Activated naive CD4-positive, alpha-beta T cell treated with anti-CD3 and anti-CD28 coated beads, Interleukin-2, amount 50 U/mL, for 24 hours (primary cell): ENCODE measurements around the gene ITGA3.

Experiments used
- H3K27ac Mint-ChIP-seq: one replicate; pipeline ENCODE4 v1.8.0; 2021; ENCODE audit warnings: mild to moderate bottlenecking, mixed read lengths
- H3K27me3 Mint-ChIP-seq: one replicate; pipeline ENCODE4 v1.8.0; 2021; ENCODE audit warnings: mixed read lengths
- H3K36me3 Mint-ChIP-seq: one replicate; pipeline ENCODE4 v1.8.0; 2021; ENCODE audit warnings: mixed read lengths
- H3K4me1 Mint-ChIP-seq: one replicate; pipeline ENCODE4 v1.8.0; 2021; ENCODE audit warnings: mixed read lengths
- H3K4me3 Mint-ChIP-seq: one replicate; pipeline ENCODE4 v1.8.0; 2021; ENCODE audit warnings: mild to moderate bottlenecking, mixed read lengths
- H3K9me3 Mint-ChIP-seq: one replicate; pipeline ENCODE4 v1.8.0; 2021; ENCODE audit warnings: mixed read lengths

ITGA3 gene

DNA sequence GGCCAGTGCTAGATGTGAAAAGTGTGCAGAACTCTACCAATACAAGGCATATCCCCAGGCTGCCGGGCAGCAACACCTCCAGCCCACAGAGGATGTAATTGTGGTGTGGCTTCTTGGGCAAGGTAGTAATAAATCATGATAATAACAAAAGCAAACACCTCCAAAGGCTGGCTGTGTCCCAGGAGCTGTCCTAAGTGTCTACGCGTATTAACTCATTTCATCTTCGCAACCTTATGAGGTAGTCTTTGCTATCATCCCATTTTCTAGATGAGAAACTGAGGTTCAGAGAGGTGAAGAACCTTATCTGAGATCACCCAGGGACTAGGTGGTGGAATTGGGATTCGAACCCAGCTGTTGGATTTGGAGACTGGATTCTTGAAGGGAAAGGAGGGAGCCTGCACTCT lies 44.6 kb downstream of the ITGA3 start:
- Mint-ChIP-seq H3K4me1 (peaks cover 27% of the 10 kb centered on the region), H3K27me3 (no peaks in the 10 kb centered on the region), H3K27ac (no peak overlapping the region), H3K36me3 (no peaks in the 10 kb centered on the region), H3K4me3 (no peak overlapping the region), H3K9me3 (no peaks in the 10 kb centered on the region)

DNA sequence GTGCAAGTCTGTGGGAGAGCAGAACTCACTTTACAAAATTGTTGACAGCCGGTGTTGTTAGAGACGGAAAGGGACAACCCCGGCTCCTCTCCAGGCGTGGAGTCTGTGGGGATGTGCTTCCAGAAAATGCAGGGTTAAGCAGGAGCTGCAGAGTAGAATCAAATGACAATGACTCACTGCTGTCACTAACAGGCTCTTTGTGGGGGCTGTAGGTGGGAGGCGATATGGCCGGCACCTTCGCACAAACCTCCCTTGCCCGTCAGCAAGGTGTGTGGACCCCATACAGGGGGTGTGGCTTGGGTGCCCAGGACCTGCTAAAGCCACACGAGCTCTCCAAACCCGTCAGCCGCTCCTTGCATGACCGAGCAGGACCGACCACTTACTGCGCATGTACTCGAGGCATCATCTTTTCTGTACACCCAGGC lies 45.0 kb downstream of the ITGA3 start:
- no peaks in the 10 kb centered on the region for H3K9me3 Mint-ChIP-seq
- peaks cover 23% of the 10 kb centered on the region for H3K4me1 Mint-ChIP-seq
- no peak overlapping the region for H3K4me3 Mint-ChIP-seq
- no peak overlapping the region for H3K27ac Mint-ChIP-seq
- no peaks in the 10 kb centered on the region for H3K36me3 Mint-ChIP-seq
- H3K27me3 Mint-ChIP-seq = no peaks in the 10 kb centered on the region

DNA sequence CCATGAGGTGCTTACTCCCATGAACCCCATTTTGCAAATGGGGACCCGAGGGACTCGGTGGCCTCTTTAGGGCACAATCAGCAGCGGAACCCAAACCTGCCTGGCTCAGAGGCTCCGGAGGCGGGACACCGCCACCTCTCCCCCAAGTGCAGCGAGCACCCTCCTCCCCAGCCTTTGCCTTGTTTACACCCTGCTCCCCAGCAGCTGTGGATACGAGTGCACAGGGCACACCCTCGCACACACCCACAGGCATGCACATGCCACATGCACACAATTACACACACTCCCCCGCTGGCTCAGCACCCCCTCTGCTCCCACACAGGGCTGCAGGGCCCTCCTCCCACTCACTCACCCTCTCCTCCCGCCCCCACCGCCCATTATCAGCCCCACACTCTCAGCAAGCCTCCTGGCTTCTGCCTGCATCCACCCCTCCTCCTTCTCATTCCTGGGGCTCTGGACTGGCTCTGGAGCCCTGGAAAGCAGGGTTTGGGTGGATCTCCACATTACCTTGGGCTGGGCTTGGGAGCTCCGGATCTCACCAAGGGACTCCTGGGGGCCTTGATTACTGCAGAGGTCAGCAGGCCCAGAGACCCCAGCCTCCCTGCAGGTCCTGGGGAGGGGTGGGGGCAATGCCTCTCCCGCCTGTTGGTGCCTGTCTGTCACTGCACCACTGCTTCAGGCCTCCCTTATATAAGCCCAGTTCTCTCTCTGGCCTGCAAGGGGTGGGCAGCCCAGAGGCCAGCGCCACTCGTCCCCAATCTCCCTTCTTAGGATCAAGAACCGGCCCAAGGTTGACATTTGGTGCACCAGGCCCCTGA lies 45.6 kb downstream of the ITGA3 start:
- Mint-ChIP-seq H3K4me1 (peaks cover 17% of the 10 kb centered on the region), H3K4me3 (no peak overlapping the region), H3K27ac (no peak overlapping the region), H3K9me3 (no peaks in the 10 kb centered on the region), H3K36me3 (no peaks in the 10 kb centered on the region), H3K27me3 (no peaks in the 10 kb centered on the region)

DNA sequence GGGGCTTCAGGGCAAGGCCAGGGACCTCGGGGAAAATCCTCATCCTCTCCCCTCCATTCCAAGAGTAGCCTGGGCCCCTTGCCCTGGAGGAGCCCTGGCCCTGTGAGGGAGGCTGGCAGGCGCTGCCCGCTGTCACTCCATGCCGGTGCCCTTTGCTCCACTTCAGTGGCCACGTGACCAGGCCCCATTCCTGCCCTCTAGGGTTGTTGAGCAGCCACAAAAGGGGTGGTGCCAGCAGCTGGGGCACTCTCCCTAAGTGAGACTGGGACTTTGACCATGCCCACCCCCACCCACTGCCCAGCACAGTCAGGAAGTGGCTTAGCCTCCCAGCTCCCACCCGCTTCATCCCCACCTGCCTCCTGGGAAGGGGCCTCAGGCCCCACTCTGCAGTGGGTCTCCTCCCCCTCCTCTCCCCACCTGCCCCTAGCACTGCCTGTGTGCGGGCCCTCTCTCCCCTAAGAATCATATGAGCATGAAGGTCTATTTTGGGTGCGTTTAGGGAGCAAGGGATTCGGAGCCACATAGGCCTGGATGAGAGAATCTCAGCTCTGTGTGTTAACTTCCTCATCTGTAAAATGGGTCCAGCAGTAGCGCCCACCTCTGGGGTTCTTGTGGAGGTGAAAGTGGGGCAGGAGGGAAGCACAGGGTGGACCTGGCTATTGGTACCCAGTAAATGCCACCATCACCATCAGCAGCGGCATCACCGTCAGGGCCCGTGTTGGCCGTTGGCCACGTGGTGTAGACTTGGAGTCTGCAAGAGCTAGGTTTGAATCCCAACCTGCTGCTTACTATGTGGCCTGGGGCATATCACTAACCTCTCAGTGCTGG lies 46.5 kb downstream of the ITGA3 start:
- no peak overlapping the region for H3K27ac Mint-ChIP-seq

DNA sequence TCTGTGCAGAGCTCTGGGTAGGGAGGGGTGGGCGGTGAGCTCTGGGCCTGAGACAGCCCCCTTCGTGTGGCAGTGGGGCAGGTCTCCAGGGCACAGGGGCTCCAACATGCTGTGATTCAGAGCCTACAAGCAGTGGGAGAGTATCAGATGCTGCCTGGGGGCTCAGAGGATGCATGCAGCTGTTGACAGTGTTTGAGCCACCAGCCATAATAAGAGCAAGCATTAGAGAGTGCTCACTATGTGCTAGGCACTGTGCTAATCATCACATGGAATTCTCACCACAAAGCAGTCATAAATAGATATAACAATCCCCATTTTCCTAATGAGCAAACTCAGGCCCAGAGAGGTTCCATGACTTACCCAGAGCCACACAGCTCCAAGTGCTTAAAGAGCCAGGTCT lies 47.3 kb downstream of the ITGA3 start:
- Mint-ChIP-seq H3K9me3 (no peaks in the 10 kb centered on the region), H3K4me3 (no peak overlapping the region), H3K4me1 (peaks cover 13% of the 10 kb centered on the region), H3K27me3 (no peaks in the 10 kb centered on the region), H3K36me3 (no peaks in the 10 kb centered on the region), H3K27ac (no peak overlapping the region)

More for the DNA sequence above, 46.5 kb downstream of the ITGA3 start:
- no peaks in the 10 kb centered on the region for H3K27me3 Mint-ChIP-seq
- H3K36me3 Mint-ChIP-seq = no peaks in the 10 kb centered on the region
- peaks cover 13% of the 10 kb centered on the region for H3K4me1 Mint-ChIP-seq
- no peak overlapping the region for H3K4me3 Mint-ChIP-seq
- H3K9me3 Mint-ChIP-seq = no peaks in the 10 kb centered on the region

DNA sequence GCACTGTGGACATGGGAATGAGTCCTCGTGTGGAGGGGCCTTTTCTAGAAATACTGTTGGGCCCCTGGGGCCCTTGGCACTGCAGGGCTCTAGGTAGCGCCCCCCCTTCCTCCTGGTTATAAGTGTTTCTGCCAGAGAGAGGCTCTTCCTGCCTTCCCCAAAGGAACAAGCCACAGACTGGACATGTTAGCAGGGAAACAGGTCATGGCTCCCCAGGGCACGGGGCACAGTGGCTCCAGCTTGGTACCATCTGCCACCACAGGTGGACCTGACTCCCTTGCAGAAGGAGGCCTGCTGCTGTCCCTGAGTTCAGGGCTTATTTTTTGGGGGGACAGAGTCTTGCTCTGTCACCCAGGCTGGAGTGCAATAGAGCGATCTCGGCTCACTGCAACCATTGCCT lies 48.0 kb downstream of the ITGA3 start:
- Mint-ChIP-seq H3K36me3 (no peaks in the 10 kb centered on the region), H3K4me3 (no peak overlapping the region), H3K9me3 (no peaks in the 10 kb centered on the region), H3K27ac (no peak overlapping the region), H3K4me1 (peaks cover 9% of the 10 kb centered on the region), H3K27me3 (no peaks in the 10 kb centered on the region)

DNA sequence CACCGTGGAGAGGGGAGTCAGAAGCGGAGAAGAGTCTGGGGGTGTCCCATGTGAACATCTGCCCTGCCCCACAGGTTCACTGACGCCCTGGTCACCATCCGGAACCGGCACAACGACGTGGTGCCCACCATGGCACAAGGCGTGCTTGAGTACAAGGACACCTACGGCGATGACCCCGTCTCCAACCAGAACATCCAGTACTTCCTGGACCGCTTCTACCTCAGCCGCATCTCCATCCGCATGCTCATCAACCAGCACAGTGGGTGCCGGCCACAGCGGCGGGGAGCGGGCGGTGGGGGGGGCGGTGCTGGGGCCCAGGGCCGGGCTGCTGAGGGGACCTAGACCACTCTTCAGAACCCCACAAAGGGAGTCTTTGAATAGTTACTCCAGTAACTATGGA lies 49.9 kb downstream of the ITGA3 start:
- no peaks in the 10 kb centered on the region for H3K9me3 Mint-ChIP-seq
- no peaks in the 10 kb centered on the region for H3K4me1 Mint-ChIP-seq
- H3K4me3 Mint-ChIP-seq = no peak overlapping the region
- no peaks in the 10 kb centered on the region for H3K27me3 Mint-ChIP-seq
- H3K36me3 Mint-ChIP-seq = no peaks in the 10 kb centered on the region
- H3K27ac Mint-ChIP-seq = no peak overlapping the region

DNA sequence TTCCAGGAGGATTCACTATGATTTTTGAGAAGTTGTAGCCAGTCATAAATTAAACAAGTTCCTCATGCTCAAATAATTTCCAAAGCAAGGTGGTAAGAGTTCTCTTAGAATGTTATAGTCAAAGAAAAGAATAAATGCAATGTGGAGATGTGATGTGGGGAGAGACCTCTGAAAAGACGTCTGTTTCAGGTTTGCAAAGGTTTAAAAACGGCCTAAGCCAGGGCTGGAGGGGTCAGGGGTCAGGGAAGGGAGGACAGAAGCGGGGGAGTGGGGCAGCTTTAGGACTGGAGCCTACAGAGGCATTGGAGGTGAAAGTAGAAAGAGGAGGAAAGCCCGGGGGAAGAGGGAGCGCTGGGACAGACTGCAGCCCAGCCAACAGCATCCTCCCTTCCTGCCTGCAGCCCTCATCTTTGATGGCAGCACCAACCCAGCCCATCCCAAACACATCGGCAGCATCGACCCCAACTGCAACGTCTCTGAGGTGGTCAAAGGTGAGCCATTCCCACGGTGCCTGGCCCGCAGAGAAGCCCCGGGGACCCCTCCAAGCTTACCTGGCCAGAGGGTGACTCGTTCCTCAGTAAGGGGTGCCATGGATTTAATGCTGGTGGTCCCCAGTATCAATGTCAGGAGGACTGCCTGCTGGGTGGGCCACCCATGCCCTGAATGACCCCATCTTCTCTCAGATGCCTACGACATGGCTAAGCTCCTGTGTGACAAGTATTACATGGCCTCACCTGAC lies 50.7 kb downstream of the ITGA3 start:
- no peak overlapping the region for H3K27ac Mint-ChIP-seq
- H3K27me3 Mint-ChIP-seq = no peaks in the 10 kb centered on the region
- no peaks in the 10 kb centered on the region for H3K9me3 Mint-ChIP-seq
- H3K4me1 Mint-ChIP-seq = no peaks in the 10 kb centered on the region
- no peaks in the 10 kb centered on the region for H3K36me3 Mint-ChIP-seq
- H3K4me3 Mint-ChIP-seq = no peak overlapping the region

DNA sequence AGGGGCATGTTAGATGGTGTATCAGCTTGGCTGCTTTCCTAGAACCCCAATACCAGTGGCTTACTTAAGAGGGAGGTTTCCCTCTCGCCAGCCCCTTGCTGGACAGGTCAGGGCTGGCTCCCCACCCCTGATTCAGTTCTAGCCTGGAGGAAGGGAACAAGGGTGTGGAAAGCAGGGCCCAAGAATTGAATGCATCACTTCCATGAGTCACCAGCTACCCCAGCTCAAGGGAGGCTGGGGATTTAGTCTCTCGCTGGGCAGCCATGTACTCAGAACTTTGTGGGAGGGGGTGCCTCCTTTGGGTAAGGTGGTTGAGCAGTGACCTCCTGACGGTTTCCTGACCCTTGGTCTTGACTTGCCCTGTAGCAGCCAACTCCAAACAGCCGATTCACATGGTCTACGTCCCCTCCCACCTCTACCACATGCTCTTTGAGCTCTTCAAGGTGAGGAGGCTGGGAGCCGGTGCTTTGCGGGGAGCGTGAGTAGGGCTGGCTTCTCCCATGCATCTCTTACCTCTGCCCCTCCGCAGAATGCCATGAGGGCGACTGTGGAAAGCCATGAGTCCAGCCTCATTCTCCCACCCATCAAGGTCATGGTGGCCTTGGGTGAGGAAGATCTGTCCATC lies 52.0 kb downstream of the ITGA3 start:
- Mint-ChIP-seq H3K4me3 (no peak overlapping the region), H3K36me3 (no peaks in the 10 kb centered on the region), H3K9me3 (no peaks in the 10 kb centered on the region), H3K4me1 (no peaks in the 10 kb centered on the region), H3K27me3 (no peaks in the 10 kb centered on the region), H3K27ac (no peak overlapping the region)

DNA sequence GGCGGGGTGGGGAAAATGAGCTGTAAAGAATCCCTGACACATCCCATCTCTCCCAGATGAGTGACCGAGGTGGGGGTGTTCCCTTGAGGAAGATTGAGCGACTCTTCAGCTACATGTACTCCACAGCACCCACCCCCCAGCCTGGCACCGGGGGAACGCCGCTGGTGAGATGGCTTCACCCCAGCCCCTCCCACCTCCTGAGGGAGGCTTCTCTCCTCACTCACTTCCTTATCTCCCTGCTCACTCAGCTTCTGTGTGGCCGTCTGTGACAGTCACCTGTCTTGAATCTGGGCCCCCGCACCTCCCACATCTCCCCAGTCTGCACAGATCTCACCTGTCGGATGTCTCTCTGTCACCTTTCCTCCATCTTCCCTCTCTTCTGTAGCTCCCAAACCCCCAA lies 52.6 kb downstream of the ITGA3 start:
- Mint-ChIP-seq H3K27ac (no peak overlapping the region), H3K9me3 (no peaks in the 10 kb centered on the region), H3K36me3 (no peaks in the 10 kb centered on the region), H3K4me3 (no peak overlapping the region), H3K27me3 (no peaks in the 10 kb centered on the region), H3K4me1 (no peaks in the 10 kb centered on the region)

DNA sequence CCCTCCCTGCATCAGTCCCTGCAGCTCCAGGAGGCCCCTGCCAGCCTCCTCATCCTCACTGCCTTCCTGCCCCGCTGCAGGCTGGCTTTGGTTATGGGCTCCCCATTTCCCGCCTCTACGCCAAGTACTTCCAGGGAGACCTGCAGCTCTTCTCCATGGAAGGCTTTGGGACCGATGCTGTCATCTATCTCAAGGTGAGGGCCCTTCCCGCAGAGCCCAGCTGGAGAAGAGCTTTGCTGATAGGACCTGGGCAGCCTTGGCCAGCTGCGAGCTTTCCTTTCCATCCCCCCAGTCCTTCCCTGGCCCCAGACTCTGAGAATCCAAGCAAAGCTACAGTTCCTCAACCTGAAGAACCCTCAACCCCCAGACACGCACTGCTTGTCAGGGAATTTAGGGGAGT lies 53.3 kb downstream of the ITGA3 start:
- Mint-ChIP-seq H3K36me3 (no peaks in the 10 kb centered on the region), H3K4me1 (no peaks in the 10 kb centered on the region), H3K27me3 (no peaks in the 10 kb centered on the region), H3K4me3 (no peak overlapping the region), H3K9me3 (no peaks in the 10 kb centered on the region), H3K27ac (no peak overlapping the region)

DNA sequence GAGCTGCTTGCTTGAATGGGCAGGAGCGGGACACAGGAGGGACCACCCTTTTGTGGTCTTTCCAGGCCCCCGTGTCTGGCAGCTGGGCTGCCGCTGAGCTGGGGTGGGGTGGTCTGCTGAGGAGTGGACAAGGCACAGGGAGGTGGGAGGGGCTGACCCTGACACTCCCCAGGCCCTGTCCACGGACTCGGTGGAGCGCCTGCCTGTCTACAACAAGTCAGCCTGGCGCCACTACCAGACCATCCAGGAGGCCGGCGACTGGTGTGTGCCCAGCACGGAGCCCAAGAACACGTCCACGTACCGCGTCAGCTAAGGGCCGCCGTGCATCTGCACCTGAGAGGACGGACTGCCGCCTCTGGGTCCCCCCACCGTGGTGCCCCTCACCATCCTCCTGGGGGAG lies 53.9 kb downstream of the ITGA3 start:
- H3K9me3 Mint-ChIP-seq = no peaks in the 10 kb centered on the region
- H3K4me3 Mint-ChIP-seq = no peak overlapping the region
- H3K4me1 Mint-ChIP-seq = peaks cover under 1% of the 10 kb centered on the region
- H3K27me3 Mint-ChIP-seq = no peaks in the 10 kb centered on the region
- H3K36me3 Mint-ChIP-seq = no peaks in the 10 kb centered on the region
- no peak overlapping the region for H3K27ac Mint-ChIP-seq

DNA sequence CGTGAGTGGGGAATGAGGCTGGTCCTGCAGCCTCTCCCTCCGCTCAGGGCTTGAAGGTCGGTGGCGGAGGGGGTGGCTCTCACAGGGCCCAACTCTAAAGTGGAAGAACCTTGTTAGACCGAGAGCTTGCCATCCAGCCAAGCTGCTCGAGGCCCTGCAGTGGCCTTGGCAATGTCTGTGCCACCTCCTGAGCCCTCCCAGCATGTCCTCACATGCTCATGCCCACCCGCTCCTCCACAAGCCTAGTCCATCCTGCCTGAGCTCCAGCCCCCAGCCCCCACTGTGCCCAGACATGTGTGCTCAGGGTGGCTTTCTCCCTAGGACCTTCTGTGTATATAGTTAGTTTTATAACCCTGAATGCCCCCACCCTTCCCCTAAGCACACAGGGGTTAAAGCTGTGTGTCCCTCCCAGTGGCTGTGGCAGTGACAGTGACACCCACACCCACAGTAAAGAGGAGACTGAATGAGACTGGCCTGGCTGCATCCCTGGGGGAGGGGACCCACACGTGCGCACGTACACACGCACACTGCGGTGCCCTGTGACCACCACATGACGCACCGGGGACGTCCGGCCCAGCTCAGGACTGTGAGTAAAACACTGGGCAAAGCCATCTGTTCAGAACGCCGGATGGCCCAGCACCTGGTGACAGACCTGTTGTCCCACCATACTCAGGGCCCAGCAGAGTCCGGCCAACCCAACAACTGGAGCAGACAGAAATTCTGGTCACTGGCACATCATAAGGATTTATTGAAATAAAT lies 54.9 kb downstream of the ITGA3 start:
- Mint-ChIP-seq H3K36me3 (no peaks in the 10 kb centered on the region), H3K4me3 (no peak overlapping the region), H3K27me3 (peaks cover 4% of the 10 kb centered on the region), H3K9me3 (no peaks in the 10 kb centered on the region), H3K27ac (no peak overlapping the region), H3K4me1 (peaks cover 6% of the 10 kb centered on the region)

DNA sequence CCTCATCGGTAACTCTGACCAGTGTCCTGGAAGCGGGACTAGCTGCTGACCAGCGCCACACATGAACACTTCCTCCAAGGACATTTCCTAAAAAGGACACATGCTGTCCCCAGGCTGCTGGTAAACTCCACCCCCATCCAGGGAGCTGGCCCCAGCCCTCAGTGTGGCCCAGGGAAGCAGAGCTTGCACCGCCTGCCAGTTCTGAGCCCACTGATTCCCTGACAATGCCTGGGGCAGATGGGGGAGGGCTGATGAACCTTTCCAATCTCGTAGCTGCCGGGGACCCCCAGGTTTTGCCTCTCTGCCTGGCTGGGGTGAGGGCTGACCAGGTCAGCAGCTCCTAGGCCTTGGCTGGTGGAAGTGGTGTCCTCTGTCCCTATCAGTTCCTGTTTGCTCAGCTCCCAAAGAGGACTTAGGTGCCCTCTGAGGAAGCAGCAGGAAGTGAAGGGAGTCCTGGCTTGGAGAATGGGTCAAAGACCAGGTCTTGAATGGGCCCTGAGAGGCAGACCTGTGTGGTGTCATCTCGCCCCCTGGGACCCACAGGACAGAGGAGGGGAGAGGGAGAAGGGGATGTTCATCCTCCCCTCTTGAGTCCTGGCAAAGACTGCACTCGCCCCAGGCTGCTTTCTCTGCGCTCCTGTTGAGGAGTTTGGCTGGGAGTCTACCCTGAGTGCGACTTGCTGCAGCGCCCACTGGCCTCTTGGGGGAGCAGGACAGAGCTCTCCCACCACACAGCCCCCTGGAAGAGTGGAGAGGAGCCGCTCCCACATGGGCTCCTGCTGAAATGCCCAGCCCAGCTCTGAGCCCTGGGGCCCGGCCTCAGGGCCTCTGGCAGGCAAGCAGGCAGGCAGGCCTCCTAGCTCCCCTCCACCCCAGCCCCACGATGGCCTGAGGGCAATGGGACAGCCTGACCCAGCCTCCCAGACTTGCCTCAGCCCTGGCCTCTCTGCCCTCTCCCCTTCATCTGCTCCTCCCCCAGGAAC lies 56.1 kb downstream of the ITGA3 start:
- no peak overlapping the region for H3K4me3 Mint-ChIP-seq
- H3K27ac Mint-ChIP-seq = no peak overlapping the region
- peaks cover 10% of the 10 kb centered on the region for H3K4me1 Mint-ChIP-seq
- no peaks in the 10 kb centered on the region for H3K9me3 Mint-ChIP-seq
- peaks cover 11% of the 10 kb centered on the region for H3K27me3 Mint-ChIP-seq
- no peaks in the 10 kb centered on the region for H3K36me3 Mint-ChIP-seq
